Vagina (tissue), 2 donors: ENCODE measurements around the gene KDM4E.

Experiments
- POLR2A ChIP-seq, 2 donors: fragments of 450-650 bp; IDR thresholded peaks; one replicate each; pipeline ENCODE4 v1.6.1; 2017; ENCODE audit warnings: antibody characterized with exemption in 2 of 2, mild to moderate bottlenecking in 2 of 2, moderate library complexity in 2 of 2
- POLR2AphosphoS5 ChIP-seq, 2 donors: sonication (generic); formaldehyde crosslinking; IDR thresholded peaks; one replicate each; pipeline ENCODE4 v1.9.0; 2017; ENCODE audit warnings: antibody characterized with exemption in 2 of 2, mild to moderate bottlenecking in 2 of 2, low read depth in 1 of 2; ENCODE audit not compliant: insufficient read depth in 1 of 2
- TF ChIP-seq, protein P1 (sequence below), 3 experiments: fragments of 450-650 bp in 2 of 3; fragments of 200-600 bp in 1 of 3; sonication (generic) in 1 of 3; IDR thresholded peaks; one replicate each; pipeline ENCODE4 v1.5.1; 2017 to 2019; ENCODE audit warnings: antibody characterized with exemption in 3 of 3, mild to moderate bottlenecking in 2 of 3, moderate library complexity in 2 of 3

GRCh38 chr11:95067841-95068219 is 42.8 kb downstream of the KDM4E start:
- no peak for TF ChIP-seq POLR2AphosphoS5 (IDR thresholded peaks at IDR 0.05; ENCODE audit: insufficient read depth in 1 of 2, low read depth in 1 of 2)
- TF ChIP-seq, protein P1, sequence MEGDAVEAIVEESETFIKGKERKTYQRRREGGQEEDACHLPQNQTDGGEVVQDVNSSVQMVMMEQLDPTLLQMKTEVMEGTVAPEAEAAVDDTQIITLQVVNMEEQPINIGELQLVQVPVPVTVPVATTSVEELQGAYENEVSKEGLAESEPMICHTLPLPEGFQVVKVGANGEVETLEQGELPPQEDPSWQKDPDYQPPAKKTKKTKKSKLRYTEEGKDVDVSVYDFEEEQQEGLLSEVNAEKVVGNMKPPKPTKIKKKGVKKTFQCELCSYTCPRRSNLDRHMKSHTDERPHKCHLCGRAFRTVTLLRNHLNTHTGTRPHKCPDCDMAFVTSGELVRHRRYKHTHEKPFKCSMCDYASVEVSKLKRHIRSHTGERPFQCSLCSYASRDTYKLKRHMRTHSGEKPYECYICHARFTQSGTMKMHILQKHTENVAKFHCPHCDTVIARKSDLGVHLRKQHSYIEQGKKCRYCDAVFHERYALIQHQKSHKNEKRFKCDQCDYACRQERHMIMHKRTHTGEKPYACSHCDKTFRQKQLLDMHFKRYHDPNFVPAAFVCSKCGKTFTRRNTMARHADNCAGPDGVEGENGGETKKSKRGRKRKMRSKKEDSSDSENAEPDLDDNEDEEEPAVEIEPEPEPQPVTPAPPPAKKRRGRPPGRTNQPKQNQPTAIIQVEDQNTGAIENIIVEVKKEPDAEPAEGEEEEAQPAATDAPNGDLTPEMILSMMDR (IDR thresholded peaks at IDR 0.05), result no peak
- no peak for TF ChIP-seq POLR2A (IDR thresholded peaks at IDR 0.05)
